Measurements from ENCODE around the gene EIF1AD.
"Not testable (repeated sequence)": the region's sequence is repeated elsewhere in the genome, so short reads cannot be mapped to it uniquely, and the experiment has no call there.

Gene EIF1AD, protein sequence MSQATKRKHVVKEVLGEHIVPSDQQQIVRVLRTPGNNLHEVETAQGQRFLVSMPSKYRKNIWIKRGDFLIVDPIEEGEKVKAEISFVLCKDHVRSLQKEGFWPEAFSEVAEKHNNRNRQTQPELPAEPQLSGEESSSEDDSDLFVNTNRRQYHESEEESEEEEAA

GRCh38 chr11:66001942-66002647 is at the start of gene EIF1AD, which contains the start of gene BANF1:
TSS of gene EIF1AD (minus strand) at chr11:66002157. CDS start at chr11:66000389, 1,768 bp downstream.
TSS of gene BANF1 (plus strand) at chr11:66002503. CDS start at chr11:66003251, 748 bp downstream.
- DNase-seq, result peak; percentile 95

GRCh38 chr11:66051371-66051765 is 49.4 kb upstream of the EIF1AD start:
- peak; percentile 77 for DNase-seq

DNA sequence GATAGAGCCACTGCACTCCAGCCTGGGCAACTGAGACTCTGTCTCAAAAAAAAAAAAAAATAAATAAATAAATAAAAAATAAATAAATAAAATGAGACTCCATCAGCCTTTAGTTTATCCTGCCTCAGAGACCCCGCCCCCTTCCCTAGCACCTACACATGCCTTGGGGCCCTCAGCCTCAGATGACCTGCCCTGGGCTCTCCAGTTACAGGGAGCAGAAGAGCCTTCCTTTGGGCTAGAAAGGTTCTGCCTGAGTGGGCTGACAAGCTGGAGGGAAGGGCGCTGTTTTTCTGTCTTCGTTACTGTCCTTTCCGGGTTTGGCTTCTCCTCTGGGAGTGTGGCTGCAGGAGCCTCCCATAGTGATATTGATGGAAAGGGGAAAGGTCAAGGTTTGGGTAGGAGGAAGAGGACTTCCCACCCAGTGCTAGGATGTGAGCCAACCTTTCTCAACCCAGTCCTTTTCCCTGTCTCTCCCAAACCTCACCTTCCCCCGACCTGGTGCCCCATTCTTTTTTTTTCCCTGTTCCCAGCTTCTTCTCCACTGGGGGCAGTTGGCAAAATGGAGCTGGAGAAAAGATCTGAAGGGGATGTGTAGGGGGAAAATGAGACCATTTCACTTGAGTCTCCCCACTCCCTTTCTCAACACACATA is 48.7 kb upstream of the EIF1AD start:
- DNase-seq, result peak; percentile 24

DNA sequence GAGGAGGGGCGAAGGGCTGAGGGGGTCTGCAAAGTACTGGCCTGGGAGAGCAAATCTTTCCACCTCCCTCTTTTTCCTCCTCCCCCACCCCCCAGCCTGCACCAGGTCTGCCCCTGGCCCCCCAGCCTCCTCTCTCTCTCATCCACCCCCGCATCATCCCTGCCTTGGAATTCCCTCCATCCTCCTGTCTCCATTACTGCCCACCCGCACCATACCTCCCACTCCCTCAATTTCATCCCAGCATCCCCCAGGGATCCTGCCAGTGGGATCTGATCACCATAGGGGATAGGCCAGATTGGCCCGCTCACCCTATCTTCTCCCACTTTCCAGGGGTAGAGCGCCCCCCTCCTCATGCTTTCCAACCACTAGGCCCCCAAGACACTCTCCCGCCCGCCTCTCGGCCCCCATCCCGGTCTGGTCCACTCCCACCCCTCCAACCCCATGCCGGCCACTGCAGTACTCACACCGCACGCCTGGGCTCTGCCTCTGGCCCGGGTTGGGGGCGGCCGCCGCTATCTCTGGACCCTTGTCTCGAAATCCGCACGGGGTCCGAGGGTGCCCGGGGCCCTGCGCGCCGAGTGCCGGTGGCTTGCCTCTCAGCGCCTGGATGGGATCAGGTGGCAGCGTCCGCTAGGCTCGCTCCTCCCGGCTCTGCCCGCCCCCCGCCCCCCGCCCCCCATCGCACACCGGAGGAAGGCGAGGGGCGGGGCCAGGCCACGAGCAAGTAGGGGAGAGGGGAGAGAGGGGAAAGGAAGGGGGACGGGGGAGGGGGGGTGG is 46.8 kb upstream of the EIF1AD start, which contains the start of gene GAL3ST3:
GAL3ST3 (minus strand) TSS at position 615 of the 777 bp plus-strand sequence. CDS start 3,746 bp downstream, outside the sequence.
- peak; percentile 27 for DNase-seq

- DNase-seq, result no peak
Observed at GRCh38 chr11:66047541-66048365, 45.8 kb upstream of the EIF1AD start.

GRCh38 chr11:66046901-66047300 is 44.9 kb upstream of the EIF1AD start:
- no peak for DNase-seq

DNA sequence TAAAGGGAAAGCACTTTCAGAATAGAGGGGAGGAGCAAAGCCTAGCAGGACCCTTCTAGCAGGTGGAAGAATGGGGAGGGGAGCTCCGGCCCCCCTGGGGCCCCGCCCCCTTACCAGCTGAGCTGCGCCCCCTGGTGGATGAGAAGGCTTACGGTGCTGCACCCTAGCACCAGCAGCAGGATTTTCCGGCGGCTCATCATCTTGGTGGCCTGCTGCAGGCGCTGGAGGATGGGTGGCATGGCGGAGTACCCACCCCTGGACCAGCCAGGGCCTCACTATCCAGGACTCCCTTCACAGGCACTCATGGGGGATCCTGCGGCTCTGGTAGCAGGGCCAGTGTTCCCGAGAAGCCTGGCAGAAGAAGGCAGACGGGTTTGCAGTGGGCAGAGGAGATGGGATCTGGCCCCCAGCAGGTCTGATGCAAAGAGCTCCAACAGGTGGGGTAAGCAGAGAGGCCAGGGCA is 43.3 kb upstream of the EIF1AD start:
- peak; percentile 74 for DNase-seq

GRCh38 chr11:66044757-66045156 is 42.8 kb upstream of the EIF1AD start:
- DNase-seq, result no peak

DNA sequence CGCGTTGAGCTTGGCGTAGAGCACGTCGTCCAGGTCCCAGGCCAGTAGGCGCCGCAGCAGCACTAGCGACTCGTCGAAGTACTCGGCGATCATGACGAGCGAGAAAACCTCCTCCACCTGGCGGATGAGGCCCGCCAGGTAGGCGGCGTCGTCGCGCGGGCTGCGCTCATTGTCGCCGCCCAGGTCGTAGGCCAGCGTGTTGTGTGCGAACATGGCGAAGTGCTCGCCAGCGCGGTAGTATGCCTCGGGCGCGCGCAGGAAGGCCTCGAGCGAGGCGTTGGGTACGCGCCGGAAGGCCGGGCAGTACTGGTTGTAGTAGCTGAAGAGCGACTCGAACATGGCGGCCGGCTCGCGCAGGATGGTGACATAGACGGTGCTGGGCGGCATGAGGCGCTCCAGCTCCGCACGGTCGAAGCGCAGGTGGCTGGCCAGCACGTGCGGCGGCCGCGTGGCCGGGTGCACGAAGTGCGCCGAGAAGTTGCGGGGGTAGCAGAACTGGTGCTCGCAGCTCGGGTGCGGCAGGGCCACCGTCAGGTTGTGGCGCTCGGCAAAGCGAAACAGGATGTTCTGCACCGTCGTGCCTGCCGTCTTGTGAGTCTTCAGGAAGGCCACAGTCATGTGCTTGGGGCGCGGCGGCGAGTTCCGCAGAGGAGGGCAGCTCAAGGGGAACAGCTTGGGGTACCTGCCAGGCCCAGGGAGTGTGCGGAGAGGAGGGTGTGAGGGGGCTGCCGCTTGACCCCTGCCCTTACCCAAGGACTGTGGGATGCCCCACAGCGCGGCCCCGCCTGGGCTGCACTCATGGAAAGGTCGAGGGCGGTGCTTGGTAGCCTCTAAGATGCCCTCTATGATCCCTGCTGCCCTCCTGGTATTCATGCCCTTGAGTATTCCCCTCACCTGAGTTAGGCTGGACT is 41.3 kb upstream of the EIF1AD start:
- no peak for DNase-seq

- DNase-seq, result no peak
Observed at GRCh38 chr11:66042227-66042995, 40.5 kb upstream of the EIF1AD start.

GRCh38 chr11:66039765-66040164 is 37.8 kb upstream of the EIF1AD start:
- DNase-seq, result no peak

DNA sequence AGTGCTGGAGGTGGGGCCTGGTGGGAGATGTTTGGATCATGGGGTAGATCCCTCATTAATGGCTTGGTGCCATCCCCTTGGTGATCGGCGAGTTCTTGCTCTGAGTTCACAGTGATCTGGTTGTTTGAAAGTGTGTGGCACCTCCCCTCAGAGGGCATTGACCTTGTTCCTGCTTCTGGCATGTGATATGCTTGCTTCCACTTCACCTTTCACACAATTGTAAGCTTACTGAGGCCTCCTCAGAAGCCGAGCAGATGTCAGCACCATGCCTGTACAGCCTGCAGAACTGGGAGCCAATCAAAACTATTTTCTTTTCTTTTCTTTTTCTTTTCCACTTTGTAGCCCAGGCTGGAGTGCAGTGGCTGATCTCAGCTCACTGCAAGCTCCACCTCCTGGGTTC is 35.4 kb upstream of the EIF1AD start:
- DNase-seq, result no peak

DNA sequence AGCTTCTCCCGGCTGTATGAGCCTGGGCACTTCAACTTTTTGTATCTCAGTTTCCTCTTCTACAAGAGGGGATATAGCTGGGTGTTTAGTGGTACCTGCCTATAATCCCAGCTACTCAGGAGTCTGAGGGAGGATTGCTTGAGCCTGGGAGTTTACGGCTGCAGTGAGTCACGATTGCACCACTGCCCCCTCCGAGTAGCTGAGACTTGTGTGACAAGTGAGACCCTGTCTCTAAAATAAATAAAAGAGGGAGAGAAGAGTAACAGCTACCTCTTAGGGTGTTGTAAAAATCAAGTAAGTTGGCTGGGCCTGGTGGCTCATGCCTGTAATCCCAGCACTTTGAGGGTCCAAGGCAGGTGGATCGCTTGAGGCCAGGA is 34.4 kb upstream of the EIF1AD start:
- DNase-seq, result no peak

DNA sequence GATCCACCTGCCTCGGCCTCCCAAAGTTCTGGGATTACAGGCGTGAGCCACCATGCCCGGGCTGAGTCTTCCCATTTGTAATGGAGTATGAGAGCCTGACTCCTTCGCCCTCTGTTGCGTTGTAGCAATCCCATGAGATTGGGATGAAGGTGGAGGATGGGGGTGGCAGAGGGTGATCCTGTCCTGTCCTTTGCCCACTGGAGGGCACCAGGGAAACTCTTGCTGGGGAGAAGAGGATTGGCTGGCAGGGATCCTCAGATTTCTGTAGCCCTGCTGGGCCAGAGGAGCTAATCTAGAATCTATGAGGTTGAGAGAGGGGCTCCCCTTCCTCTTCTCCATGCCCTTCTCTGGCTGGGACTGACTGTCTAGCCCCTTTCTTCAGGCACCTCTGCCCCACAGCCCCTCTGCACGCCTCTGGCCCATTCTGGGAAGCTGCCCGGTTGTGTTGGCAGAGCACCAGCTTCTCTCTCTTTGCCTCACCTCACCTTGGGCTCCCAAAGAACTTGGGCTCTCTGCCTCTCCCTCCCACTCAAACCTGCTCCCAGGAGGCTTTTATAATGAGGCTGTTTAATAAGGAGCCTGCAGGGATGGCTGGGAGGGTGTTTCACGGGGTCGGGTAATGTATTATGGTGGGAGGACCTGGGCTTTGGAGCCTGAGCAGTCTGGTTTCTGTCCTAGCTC is 33.8 kb upstream of the EIF1AD start:
- no peak for DNase-seq

DNA sequence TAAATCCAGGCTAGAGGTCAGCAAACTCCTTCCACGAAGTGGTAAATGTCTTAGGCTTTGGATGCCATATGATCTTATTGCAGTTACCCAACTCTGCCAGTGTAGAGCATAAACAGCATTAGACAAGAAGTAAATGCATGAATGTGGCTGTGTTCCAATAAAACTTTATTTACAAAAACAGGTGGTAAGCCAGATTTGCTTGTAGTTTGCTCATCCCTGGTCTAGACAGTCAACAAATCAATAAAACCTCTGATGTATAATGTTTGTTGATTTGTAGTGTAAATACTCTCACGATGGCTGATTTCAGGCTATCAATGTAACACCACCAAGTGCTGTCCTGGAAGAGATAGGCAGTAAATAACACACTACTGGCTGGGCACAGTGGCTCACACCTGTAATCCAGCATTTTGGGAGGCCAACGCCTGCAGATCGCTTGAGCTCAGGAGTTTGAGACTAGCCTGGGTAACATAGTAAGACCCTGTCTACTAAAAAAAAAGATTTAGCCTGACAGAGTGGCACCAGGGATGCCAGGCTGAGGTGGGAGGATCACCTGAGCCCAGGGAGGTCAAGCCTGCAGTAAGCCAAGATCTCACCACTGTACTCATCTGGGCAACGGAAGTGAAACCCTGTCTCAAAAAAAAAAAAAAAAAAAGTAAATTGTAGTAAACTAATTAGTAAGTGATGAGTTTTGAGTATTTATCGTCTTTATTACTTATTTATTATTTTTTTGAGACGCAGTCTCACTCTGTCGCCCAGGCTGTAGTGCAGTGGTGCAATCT is 31.2 kb upstream of the EIF1AD start:
- no peak for DNase-seq

GRCh38 chr11:66026017-66026529 is 24.1 kb upstream of the EIF1AD start, which contains the start of gene CATSPER1:
TSS of gene CATSPER1 (minus strand) at chr11:66026479. CDS start at chr11:66026379, 100 bp downstream.
- no peak for DNase-seq

DNA sequence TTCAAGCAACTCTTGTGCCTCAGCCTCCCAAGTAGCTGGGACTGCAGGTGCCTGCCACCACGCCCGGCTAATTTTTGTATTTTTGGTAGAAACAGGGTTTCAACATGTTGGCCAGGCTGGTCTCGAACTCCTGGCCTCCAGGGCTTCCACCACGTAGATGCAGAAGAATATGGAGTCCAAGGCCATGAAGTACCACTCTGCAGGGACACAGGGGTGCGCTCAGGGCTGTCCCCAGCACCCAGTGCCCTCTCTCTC is 21.2 kb upstream of the EIF1AD start:
- DNase-seq, result not testable (repeated sequence)

GRCh38 chr11:66022401-66023185 is 20.6 kb upstream of the EIF1AD start:
- DNase-seq, result peak; percentile 65
